GM18511 (cell line): ENCODE data around the gene E2F1.

Experiments used
- ATAC-seq: cut with Tn5 transposase; IDR thresholded peaks from one replicate; pipeline ENCODE4 v1.9.1; 2021; ENCODE audit warnings: mild to moderate bottlenecking, moderate library complexity; ENCODE audit not compliant: unreplicated experiment

E2F1 gene

DNA sequence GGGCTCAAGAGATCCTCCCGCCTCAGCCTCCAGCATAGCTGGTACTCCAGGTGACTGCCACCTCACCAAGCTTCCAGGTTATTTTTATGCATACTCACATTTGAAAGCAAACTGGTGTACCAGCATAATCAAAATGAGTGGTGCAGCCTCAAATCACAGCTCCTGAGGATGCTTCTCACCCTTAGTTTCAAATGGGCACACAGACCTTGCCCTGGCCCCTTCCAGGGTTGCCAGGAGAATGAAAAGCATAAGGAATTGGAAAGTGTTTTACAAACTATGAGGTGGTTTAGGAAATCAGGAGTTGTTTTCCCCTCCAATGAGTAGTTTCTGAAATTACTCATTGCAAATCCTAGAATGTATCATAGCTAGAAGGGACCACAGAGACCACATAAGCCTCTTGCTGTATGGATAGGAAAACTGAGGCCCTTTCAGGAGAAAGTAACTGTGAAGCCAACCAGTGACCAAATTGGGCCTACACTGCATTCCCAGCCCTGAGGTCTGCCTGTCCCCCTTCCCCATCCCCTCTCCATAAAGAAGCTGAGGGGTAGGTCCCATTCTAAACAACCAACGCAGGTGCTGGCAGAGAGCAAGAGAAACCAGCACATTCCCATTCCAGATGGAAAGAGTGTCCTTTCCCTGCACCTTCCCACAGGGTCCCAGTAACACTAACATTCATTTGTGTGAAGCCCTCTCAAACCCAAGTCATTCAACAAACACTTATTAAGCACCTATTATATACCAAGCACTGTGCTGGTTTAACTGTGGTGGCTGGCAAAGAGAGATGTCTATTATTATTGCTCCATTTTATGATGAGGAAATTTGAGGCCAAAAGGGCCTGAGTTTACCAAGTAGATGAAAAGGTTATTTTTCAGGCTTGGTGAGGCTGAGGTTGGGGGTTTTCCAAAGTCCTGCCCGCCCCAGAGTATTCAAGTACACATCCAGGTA, 2.1 kb upstream of the E2F1 start:
- ATAC-seq: no peak

GRCh38 chr20:33687370-33687915, 1.3 kb upstream of the E2F1 start:
- ATAC-seq: no peak

DNA sequence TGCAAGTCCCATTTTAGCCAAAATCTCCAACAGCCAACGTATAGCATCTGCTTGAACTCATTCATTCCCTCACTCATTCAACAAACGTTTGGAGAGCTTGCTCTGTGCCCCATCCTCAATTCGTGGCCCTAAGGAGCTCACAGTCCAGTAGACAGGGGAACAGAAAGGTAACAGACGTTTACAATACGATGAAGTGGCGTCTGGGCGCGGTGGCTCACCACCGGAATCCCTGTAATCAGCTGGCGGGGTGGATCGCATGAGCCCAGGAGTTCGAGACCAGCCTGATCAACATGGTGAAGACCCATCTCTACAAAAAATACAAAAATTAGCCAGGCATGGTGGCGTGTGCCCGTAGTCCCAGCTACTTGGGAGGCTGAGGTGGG, 790 bp upstream of the E2F1 start:
- ATAC-seq: no peak

GRCh38 chr20:33685328-33686099, 671 bp downstream of the E2F1 start:
- peak; percentile 42 for ATAC-seq

- no peak for ATAC-seq
Measured at GRCh38 chr20:33684533-33685327, 1.5 kb downstream of the E2F1 start.

GRCh38 chr20:33681728-33682353, 4.3 kb downstream of the E2F1 start:
- no peak for ATAC-seq

- no peak for ATAC-seq
Measured at GRCh38 chr20:33681288-33681687, 4.9 kb downstream of the E2F1 start.

DNA sequence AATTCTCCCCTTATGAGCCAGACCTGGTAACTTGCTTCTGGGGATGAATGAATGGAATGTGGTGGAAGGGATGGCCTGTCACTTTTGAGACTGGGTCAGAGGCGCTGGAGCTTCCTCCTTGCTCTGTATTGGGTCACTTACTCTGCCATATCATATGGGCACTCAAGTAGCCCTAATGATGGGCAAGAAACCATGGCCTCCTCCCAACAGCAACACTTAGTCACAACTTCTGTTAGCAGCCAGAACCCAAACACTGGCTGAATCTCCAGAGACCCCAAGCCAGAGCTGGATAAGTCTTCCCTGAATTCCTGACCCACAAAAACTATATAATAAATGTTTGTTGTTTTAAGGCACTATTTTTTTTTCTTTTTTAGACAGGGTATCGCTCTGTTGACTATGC, 5.5 kb downstream of the E2F1 start:
- no peak for ATAC-seq

- ATAC-seq: peak; percentile 68
Measured at GRCh38 chr20:33679758-33680485, 6.3 kb downstream of the E2F1 start.

DNA sequence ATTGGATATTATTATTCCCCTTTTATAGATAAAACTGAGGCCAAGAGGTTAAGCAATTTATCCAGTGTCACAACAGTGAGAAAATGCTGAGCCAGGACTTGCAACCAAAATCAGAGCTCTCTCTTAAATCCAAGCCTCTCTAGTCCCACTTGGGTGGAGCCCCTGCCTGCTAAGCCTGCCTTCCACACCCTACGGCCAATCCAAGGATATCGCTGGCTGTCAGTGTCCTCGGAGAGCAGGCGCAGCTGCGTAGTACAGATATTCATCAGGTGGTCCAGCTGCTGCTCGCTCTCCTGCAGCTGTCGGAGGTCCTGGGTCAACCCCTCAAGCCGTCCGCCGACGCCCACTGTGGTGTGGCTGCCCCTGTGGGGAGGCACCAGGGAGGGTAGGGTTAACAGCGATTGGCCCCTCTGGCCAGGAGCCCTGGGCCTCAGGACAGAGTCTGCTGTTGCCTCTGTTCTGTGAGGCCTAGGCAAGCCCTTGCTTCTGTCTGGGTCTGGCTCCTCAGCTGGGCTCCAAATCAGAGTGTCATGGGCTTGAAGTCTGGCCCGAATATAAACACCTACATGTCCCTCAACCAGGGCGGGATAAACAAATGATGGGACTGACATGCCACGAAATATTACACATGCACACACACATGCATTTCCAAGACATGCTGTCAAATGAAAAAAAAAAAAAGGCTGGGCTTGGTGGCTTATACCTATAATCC, 8.0 kb downstream of the E2F1 start:
- ATAC-seq: no peak

- no peak for ATAC-seq
Measured at GRCh38 chr20:33676652-33677645, 9.2 kb downstream of the E2F1 start.

DNA sequence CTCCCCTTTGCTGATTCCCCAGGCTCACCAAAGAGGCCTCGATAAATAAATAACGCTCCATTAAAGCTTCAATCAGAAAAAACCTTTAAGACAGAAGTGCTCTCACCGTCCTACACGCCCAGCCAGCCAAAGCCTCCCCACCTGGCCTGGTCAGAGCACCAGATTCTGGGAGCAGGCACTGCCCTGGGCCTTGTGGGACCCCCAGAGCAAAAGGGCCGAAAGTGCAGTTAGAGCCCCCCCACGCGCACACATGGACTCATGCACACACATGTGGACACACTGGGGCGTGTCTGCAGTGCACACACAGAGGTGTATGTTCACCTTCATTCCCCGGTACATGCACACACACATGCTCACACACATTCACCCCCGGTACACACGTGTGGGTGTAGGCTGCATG, 10.1 kb downstream of the E2F1 start:
- ATAC-seq: no peak

GRCh38 chr20:33675136-33675959, 10.8 kb downstream of the E2F1 start:
- ATAC-seq: no peak

DNA sequence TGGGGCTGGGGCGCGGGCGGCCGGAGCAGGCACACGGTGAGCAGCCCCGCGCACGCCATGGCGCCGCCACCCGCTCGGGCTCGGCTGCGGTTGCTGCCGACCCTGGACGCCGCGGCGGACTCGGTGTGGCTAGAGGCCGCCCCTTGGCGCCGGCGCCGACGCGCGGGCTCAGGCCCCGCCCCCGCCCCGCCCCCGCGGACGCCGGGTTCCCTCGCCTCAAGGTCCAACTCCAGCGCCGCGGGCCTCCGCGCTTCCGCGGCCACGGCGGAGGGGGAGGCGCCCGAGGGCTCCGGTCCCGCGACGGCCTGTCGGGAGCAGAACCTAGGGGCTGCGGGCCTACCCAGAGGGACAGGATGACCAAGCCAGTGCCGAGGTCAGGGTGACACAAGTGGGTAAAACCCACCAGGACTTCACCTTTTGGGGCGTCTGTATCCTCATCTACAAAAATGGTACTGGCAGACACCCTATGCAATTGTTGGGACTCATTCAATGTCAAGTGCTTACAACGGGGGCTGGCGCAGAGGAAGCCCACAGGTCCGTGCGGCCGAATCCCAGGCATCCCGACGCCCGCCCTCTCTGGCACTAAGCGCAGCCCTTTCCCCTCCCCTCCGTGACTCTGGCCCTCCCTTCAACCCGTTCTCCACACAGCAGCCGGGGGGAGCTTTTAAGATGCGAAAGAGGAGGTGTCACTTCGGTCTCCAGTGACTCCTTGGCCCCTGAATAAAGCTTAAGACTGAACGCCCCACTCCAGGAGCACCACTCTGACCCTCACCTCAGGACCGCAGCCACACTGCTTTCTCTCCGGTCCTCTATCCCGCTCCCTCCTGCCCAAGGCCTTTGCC, 11.7 kb downstream of the E2F1 start, which contains the start of gene NECAB3:
Gene NECAB3, minus strand, starts transcription at position 135 of the 842 bp plus-strand sequence. Its CDS starts 76 bp downstream, at position 59.
- ATAC-seq: peak; percentile 75

GRCh38 chr20:33673410-33674293, 12.5 kb downstream of the E2F1 start:
- ATAC-seq: peak; percentile 53
